ENCODE measurements around the gene MKRN2.
A peak's percentile ranks its signal among the peaks of the same experiment; 100 is the strongest.

MKRN2 gene

DNA sequence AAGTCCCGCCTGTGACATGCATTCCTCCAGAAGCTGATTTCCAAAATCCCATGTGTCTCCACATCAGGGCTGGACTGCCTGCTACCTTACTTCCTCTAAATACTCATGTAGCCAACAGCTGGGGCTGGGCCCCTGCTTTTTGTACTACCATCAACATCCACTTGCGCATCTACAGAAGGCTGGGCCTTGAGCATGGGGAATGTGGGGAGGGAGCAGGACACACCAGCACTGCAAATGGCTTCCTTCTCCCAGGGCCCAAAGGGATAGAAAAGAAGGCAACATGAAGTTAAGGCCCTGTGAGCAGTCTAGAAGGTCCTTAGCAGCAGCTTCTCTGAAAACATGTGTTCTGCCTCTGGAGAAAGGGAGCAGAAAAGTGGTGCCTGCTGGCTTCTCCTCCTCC, 27.2 kb downstream of the MKRN2 start:
- TF ChIP-seq, protein P1, sequence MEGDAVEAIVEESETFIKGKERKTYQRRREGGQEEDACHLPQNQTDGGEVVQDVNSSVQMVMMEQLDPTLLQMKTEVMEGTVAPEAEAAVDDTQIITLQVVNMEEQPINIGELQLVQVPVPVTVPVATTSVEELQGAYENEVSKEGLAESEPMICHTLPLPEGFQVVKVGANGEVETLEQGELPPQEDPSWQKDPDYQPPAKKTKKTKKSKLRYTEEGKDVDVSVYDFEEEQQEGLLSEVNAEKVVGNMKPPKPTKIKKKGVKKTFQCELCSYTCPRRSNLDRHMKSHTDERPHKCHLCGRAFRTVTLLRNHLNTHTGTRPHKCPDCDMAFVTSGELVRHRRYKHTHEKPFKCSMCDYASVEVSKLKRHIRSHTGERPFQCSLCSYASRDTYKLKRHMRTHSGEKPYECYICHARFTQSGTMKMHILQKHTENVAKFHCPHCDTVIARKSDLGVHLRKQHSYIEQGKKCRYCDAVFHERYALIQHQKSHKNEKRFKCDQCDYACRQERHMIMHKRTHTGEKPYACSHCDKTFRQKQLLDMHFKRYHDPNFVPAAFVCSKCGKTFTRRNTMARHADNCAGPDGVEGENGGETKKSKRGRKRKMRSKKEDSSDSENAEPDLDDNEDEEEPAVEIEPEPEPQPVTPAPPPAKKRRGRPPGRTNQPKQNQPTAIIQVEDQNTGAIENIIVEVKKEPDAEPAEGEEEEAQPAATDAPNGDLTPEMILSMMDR (IDR thresholded peaks at IDR 0.05; ENCODE audit: low read depth, low read length) = no peak
- H3K4me3 ChIP-seq (replicated peaks in 1 of 2; ENCODE audit: low read depth in 2 of 2, low read length in 2 of 2) = no peak overlapping the region
- DNase-seq (ENCODE audit: low read depth in 2 of 2) = no peak

DNA sequence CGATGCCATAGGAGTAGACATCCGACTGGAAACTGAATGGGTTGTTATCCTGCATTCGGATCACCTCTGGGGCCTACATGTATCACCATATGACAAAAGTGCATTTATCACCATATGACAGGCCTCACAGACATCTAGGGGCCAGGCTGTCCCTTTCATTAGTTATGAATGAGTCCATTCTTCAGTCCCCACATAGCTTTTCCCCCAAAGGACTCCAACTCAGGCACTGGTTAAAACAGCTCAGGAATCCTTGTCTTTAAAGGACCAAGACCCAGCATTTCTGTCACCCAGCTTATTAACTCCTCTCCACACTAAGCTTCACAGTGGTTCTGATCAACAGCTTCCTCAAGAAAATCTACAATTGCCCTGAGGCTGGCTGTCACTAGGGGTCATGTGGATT, 28.3 kb downstream of the MKRN2 start:
- H3K4me3 ChIP-seq (replicated peaks in 1 of 2; ENCODE audit: low read depth in 2 of 2, low read length in 2 of 2) = no peak overlapping the region
- TF ChIP-seq, protein P1 (IDR thresholded peaks at IDR 0.05; ENCODE audit: low read depth, low read length) = no peak
- no peak for DNase-seq (ENCODE audit: low read depth in 2 of 2)

DNA sequence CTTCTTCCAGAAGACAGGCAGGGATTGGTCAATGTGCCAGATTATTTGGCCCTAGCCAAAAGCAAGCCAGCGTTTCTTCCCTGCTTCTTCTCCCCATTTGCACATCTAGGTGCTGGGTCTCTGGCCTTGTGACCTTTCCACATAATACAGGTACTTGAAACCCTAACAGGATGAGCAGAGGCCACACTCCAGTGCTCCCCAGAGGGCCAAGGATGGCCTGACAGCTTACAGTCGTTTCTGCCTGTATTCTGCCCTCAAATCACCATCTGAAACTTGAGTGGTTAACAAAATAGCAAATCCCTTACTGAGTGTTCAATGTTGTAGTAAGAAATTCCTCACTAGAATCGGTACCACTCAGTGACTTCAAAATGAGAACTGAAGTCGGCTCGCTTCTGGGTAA, 29.1 kb downstream of the MKRN2 start:
- TF ChIP-seq, protein P1 (IDR thresholded peaks at IDR 0.05; ENCODE audit: low read depth, low read length) = no peak
- DNase-seq (ENCODE audit: low read depth in 2 of 2) = no peak

DNA sequence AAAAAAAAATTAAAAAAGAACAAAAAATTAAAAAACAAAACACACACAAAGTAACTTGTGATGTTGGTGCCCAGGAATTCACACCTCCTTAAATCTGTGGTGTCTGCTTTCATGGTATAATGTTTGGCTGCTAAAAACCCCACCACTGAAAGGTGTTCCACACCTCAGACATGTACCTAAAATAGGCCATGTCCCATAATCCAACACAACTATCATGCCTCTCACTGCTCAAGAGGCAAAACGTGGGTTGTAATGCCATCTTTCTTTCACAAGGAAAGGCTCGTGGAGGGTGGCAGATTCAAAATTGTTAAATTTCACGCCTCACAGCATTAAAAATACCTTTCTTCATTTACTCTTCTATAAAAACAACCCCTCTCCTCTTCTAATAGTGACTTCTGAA, 29.5 kb downstream of the MKRN2 start:
- H3K4me3 ChIP-seq (replicated peaks in 1 of 2; ENCODE audit: low read depth in 2 of 2, low read length in 2 of 2) = no peak overlapping the region
- DNase-seq (ENCODE audit: low read depth in 2 of 2) = no peak
- TF ChIP-seq, protein P1 (IDR thresholded peaks at IDR 0.05; ENCODE audit: low read depth, low read length) = no peak

More for the DNA sequence above, 29.1 kb downstream of the MKRN2 start:
- H3K4me3 ChIP-seq (replicated peaks in 1 of 2; ENCODE audit: low read depth in 2 of 2, low read length in 2 of 2) = no peak overlapping the region

DNA sequence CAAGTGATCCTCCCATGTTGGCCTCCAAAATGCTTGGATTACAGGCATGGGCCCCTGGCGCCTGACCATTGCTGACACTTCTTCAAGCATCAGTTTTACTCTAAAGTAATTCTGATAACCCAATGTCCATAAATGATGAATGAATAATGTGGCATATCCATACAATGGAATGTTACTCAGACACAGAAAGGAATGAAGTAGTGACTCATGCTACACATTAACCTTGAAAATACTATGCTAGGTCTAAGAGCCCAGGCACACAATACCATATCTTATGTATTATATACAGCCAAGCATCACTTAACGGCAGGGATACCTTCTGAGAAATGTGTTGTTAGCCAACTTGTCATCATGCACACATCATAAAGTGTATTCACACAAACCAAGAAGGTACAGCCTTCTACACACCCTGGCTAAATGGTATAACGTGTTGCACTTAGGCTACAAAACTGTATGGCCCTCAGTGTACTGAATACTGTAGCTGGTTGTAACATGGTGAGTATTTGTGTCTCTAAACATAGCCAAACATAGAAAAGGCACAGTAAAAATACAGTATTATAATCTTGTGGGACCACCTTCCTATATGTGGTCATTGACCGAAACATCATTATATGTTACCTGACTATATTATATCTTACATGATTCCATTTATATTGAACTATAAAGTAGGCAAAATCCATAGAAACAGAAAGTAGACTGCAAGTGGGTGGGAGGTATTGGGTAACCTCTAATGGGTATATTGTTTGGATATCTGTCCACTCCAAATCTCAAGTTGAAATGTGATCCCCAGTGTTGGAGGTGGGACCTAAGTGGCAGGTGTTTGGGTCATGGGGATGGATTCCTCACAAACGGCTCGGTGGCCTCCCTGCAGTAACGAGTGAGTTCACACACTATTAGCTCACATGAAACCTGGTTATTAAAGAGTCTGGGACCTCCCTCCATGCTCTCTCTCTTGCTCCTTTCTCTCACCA, 31.4 kb downstream of the MKRN2 start:
- TF ChIP-seq, protein P1 (IDR thresholded peaks at IDR 0.05; ENCODE audit: low read depth, low read length) = no peak
- peak in 1 of 2 donors; percentile 51 for DNase-seq (ENCODE audit: low read depth in 2 of 2)
- no peak overlapping the region for H3K4me3 ChIP-seq (replicated peaks in 1 of 2; ENCODE audit: low read depth in 2 of 2, low read length in 2 of 2)

DNA sequence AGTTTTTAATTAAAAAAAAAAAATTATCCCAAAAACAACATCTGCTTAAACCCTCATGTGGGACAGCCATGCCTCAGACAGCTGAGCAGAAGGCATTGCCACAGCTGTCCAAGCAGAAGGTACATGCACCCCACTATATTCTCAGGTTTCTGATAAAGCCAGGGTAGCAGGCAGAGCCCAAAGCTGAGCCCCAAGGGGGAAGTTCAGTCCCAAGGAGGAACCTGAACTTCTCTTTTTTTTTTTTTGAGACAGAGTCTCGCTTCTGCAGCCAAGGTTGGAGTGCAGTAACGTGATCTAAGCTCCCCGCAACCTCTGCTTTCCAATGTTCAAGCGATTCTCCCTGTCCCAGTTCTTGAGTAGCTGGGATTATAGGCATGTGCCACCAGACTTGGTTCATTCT, 33.2 kb downstream of the MKRN2 start:
- H3K4me3 ChIP-seq (replicated peaks in 1 of 2; ENCODE audit: low read depth in 2 of 2, low read length in 2 of 2) = no peak overlapping the region
- TF ChIP-seq, protein P1 (IDR thresholded peaks at IDR 0.05; ENCODE audit: low read depth, low read length) = no peak
- no peak for DNase-seq (ENCODE audit: low read depth in 2 of 2)

Data from cardiac fibroblast (primary cell).